H1 (cell line): ENCODE data around the gene TLR7. TPM values are rescaled to one million over a fixed set of nuclear protein-coding genes. Genes with fewer than 3 reads are reported as not detected.

Source experiments
- CTCF ChIA-PET: fragments of 300-600 bp; sonication (Branson Sonifier 250); formaldehyde crosslinking; loops from one replicate; lab custom pipeline; 2021; ENCODE audit not compliant: partially characterized antibody; lab: Charles Lee
- POLR2A ChIA-PET: fragments of 300-600 bp; sonication (Branson Sonifier 250); formaldehyde crosslinking; loops from one replicate; lab custom pipeline; 2021; ENCODE audit warnings: inconsistent platforms; ENCODE audit not compliant: partially characterized antibody; lab: Charles Lee
- DNase-seq, 2 experiments: peaks; one replicate each; pipeline versions ENCODE4 v3.0.0 to v3.0.0-alpha.2; 2010 to 2022; ENCODE audit warnings: low spot score in 2 of 2, low read depth in 1 of 2, mixed read lengths in 1 of 2
- FAIRE-seq: peaks from 2 replicates; lab custom pipeline; 2011; peaks lifted over from hg19 to GRCh38; lab: Jason Lieb, UNC
- H2AFZ ChIP-seq: 2 replicates; pipeline ENCODE4 v1.8.1; 2012; ENCODE audit warnings: low read length, inconsistent platforms
- H2AK5ac ChIP-seq: 2 replicates; pipeline ENCODE4 v1.6.1; 2013; ENCODE audit warnings: low read depth, low read length
- H2BK120ac ChIP-seq: replicated peaks from 2 replicates; pipeline ENCODE3; 2013; ENCODE audit warnings: low read depth, low read length, inconsistent platforms
- H2BK12ac ChIP-seq: 2 replicates; pipeline ENCODE4 v1.6.1; 2013; ENCODE audit warnings: low read depth, low read length
- H2BK15ac ChIP-seq: 2 replicates; pipeline ENCODE4 v1.6.1; 2013; ENCODE audit warnings: low read length
- H2BK20ac ChIP-seq: 2 replicates; pipeline ENCODE4 v1.6.1; 2013; ENCODE audit warnings: low read length
- H2BK5ac ChIP-seq: 2 replicates; pipeline ENCODE4 v1.6.1; 2013; ENCODE audit warnings: low read depth, low read length
- H3K14ac ChIP-seq: 2 replicates; pipeline ENCODE4 v1.6.1; 2013; ENCODE audit warnings: inconsistent platforms; ENCODE audit not compliant: insufficient read length
- H3K18ac ChIP-seq: 2 replicates; pipeline ENCODE4 v1.6.1; 2013; ENCODE audit warnings: low read length; ENCODE audit errors: extremely low read depth
- H3K23ac ChIP-seq: 2 replicates; pipeline ENCODE4 v1.6.1; 2013; ENCODE audit warnings: inconsistent platforms; ENCODE audit not compliant: insufficient read length
- H3K23me2 ChIP-seq: 2 replicates; pipeline ENCODE4 v1.6.1; 2013; ENCODE audit warnings: low read depth, low read length
- H3K27ac ChIP-seq: 2 replicates; pipeline ENCODE4 v1.6.1; 2011; ENCODE audit warnings: low read depth, low read length, inconsistent platforms
- H3K27me3 ChIP-seq, 4 experiments: replicated peaks in 1 of 4; 1 replicate in 1 of 4; 2 replicates in 3 of 4; pipeline versions ENCODE4 v1.6.1 to v1.8.1; 2011 to 2013; ENCODE audit warnings: low read length in 3 of 4, mild to moderate bottlenecking in 3 of 4, inconsistent platforms in 2 of 4, mixed read lengths in 2 of 4, moderate library complexity in 1 of 4; ENCODE audit not compliant: control insufficient read depth in 3 of 4, insufficient read depth in 3 of 4; ENCODE audit errors: extremely low read depth in 1 of 4
- H3K36me3 ChIP-seq, 4 experiments: 2 replicates each; pipeline versions ENCODE4 v1.6.1 to v1.8.1; 2011 to 2013; ENCODE audit warnings: mild to moderate bottlenecking in 4 of 4, low read length in 3 of 4, moderate library complexity in 2 of 4, control low read depth in 1 of 4, inconsistent platforms in 1 of 4; ENCODE audit not compliant: insufficient read depth in 4 of 4, control insufficient read depth in 2 of 4
- H3K4ac ChIP-seq: replicated peaks from 2 replicates; pipeline ENCODE3; 2013; ENCODE audit warnings: low read length, low read depth, mixed read lengths, inconsistent platforms; ENCODE audit not compliant: insufficient read length
- H3K4me1 ChIP-seq, 4 experiments: replicated peaks in 1 of 4; 1 replicate in 1 of 4; 2 replicates in 3 of 4; pipeline versions ENCODE4 v1.6.1 to v1.8.1; 2011 to 2013; ENCODE audit warnings: low read length in 3 of 4, inconsistent platforms in 2 of 4, mixed read lengths in 1 of 4; ENCODE audit not compliant: insufficient read depth in 4 of 4, control insufficient read depth in 3 of 4
- H3K4me2 ChIP-seq, 2 experiments: 2 replicates each; pipeline versions ENCODE4 v1.6.1 to v1.8.1; 2011 to 2013; ENCODE audit warnings: low read depth in 2 of 2, low read length in 2 of 2, control low read depth in 1 of 2, inconsistent platforms in 1 of 2, mild to moderate bottlenecking in 1 of 2; ENCODE audit not compliant: insufficient read depth in 1 of 2
- H3K4me3 ChIP-seq, 4 experiments: fragments of 200-600, 300-600 bp in 1 of 4; sonication (generic), shearing (Covaris generic), sonication (Bioruptor Twin) in 1 of 4; 2 replicates each; pipeline versions ENCODE4 v1.5.1 to v1.8.1; 2011 to 2016; ENCODE audit warnings: low read length in 4 of 4, low read depth in 3 of 4, control low read depth in 2 of 4, inconsistent platforms in 2 of 4, mild to moderate bottlenecking in 2 of 4, mixed read lengths in 1 of 4, moderate library complexity in 1 of 4; ENCODE audit not compliant: insufficient read depth in 2 of 4; ENCODE audit errors: extremely low read depth in 1 of 4
- H3K56ac ChIP-seq: replicated peaks from 2 replicates; pipeline ENCODE3; 2013; ENCODE audit warnings: low read depth, mild to moderate bottlenecking, mixed read lengths, low read length, inconsistent platforms; ENCODE audit not compliant: insufficient read length
- H3K79me1 ChIP-seq: 2 replicates; pipeline ENCODE4 v1.6.1; 2013; ENCODE audit warnings: low read depth, low read length, control low read depth
- H3K79me2 ChIP-seq, 2 experiments: 2 replicates each; pipeline versions ENCODE4 v1.6.1 to v1.8.1; 2012 to 2013; ENCODE audit warnings: low read length in 2 of 2, mild to moderate bottlenecking in 2 of 2, inconsistent platforms in 1 of 2; ENCODE audit not compliant: insufficient read depth in 2 of 2, control insufficient read depth in 1 of 2
- H3K9ac ChIP-seq, 4 experiments: replicated peaks in 1 of 4; 1 replicate in 1 of 4; 2 replicates in 3 of 4; pipeline versions ENCODE4 v1.6.1 to v1.8.1; 2011 to 2013; ENCODE audit warnings: low read depth in 3 of 4, low read length in 3 of 4, control low read depth in 2 of 4, mild to moderate bottlenecking in 2 of 4, moderate library complexity in 2 of 4, inconsistent platforms in 1 of 4; ENCODE audit errors: extremely low read depth in 1 of 4
- H3K9me3 ChIP-seq, 2 experiments: 2 replicates each; pipeline versions ENCODE4 v1.6.1 to v1.8.1; 2012 to 2013; ENCODE audit warnings: mild to moderate bottlenecking in 2 of 2, moderate library complexity in 2 of 2, control low read depth in 1 of 2, inconsistent platforms in 1 of 2, low read depth in 1 of 2, low read length in 1 of 2, mixed read lengths in 1 of 2; ENCODE audit not compliant: insufficient read depth in 2 of 2
- H4K20me1 ChIP-seq, 2 experiments: replicated peaks in 1 of 2; 2 replicates each; pipeline versions ENCODE3 to v1.8.1; 2011 to 2013; ENCODE audit warnings: inconsistent platforms in 2 of 2, low read length in 2 of 2, mild to moderate bottlenecking in 1 of 2; ENCODE audit not compliant: insufficient read depth in 2 of 2, control insufficient read depth in 1 of 2
- H4K5ac ChIP-seq: 2 replicates; pipeline ENCODE4 v1.6.1; 2013; ENCODE audit warnings: low read length, low read depth, mixed read lengths, inconsistent platforms; ENCODE audit not compliant: insufficient read length
- H4K8ac ChIP-seq: 2 replicates; pipeline ENCODE4 v1.8.0; 2013; ENCODE audit warnings: mild to moderate bottlenecking, moderate library complexity, low read length, inconsistent platforms; ENCODE audit not compliant: insufficient read depth; ENCODE audit errors: extremely low read depth
- H4K91ac ChIP-seq: replicated peaks from 2 replicates; pipeline ENCODE3; 2013; ENCODE audit warnings: low read length, mixed read lengths, inconsistent platforms; ENCODE audit not compliant: insufficient read length
- BACH1 ChIP-seq: IDR thresholded peaks from 2 replicates; pipeline ENCODE4 v1.6.1; 2012; ENCODE audit warnings: low read length, improper control_type of control experiment
- BCL11A ChIP-seq, 2 experiments: IDR thresholded peaks; one replicate each; pipeline ENCODE4 v1.6.1; 2011; ENCODE audit warnings: low read depth in 2 of 2, low read length in 2 of 2, mild to moderate bottlenecking in 2 of 2
- CEBPB ChIP-seq: IDR thresholded peaks from 2 replicates; pipeline ENCODE4 v1.6.1; 2012; ENCODE audit warnings: low read depth, low read length
- CREB1 ChIP-seq: IDR thresholded peaks from 2 replicates; pipeline ENCODE4 v1.6.1; 2012; ENCODE audit warnings: inconsistent platforms
- CTBP2 ChIP-seq: IDR thresholded peaks from 2 replicates; pipeline ENCODE4 v1.7.0; 2011; ENCODE audit warnings: borderline replicate concordance, mild to moderate bottlenecking, moderate library complexity, mixed read lengths, low read length; ENCODE audit not compliant: insufficient read depth, insufficient read length
- FOSL1 ChIP-seq: IDR thresholded peaks from 2 replicates; pipeline ENCODE4 v1.6.1; 2011; ENCODE audit warnings: mild to moderate bottlenecking, low read depth, low read length, moderate library complexity; ENCODE audit not compliant: insufficient read depth
- HDAC6 ChIP-seq: IDR thresholded peaks from one replicate; pipeline ENCODE4 v1.7.1; 2012; ENCODE audit warnings: low read depth, mild to moderate bottlenecking, inconsistent platforms, low read length, moderate library complexity
- NANOG ChIP-seq: IDR thresholded peaks from 2 replicates; pipeline ENCODE4 v1.6.1; 2011; ENCODE audit warnings: low read length, low read depth, mild to moderate bottlenecking, inconsistent platforms; ENCODE audit not compliant: insufficient read depth, poor library complexity, severe bottlenecking
- SIRT6 ChIP-seq: IDR thresholded peaks from one replicate; pipeline ENCODE4 v1.7.1; 2012; ENCODE audit warnings: low read length, inconsistent platforms
- SP2 ChIP-seq: IDR thresholded peaks from 2 replicates; pipeline ENCODE4 v1.6.1; 2012; ENCODE audit warnings: mild to moderate bottlenecking, low read length, inconsistent platforms
- SP4 ChIP-seq: IDR thresholded peaks from 2 replicates; pipeline ENCODE4 v1.6.1; 2012; ENCODE audit warnings: low read length, inconsistent platforms
- WGBS, 2 experiments: shearing (Covaris generic) in 1 of 2; methylation state at CpG; one replicate each; pipeline versions ENCODE4 v1.1.6 to v1.1.7; 2013 to 2015; ENCODE audit warnings: low lambda C conversion rate in 2 of 2, mixed read lengths in 2 of 2, inconsistent platforms in 1 of 2, low coverage in 1 of 2, missing lambda C conversion rate in 1 of 2; ENCODE audit not compliant: insufficient replicate concordance in 2 of 2, insufficient coverage in 1 of 2, insufficient read length in 1 of 2; ENCODE audit errors: extremely low coverage in 1 of 2, missing lambda C conversion rate in 1 of 2; 5-methylcytosine and 5-hydroxymethylcytosine counted together
- polyA plus RNA-seq, 7 experiments: library from polyadenylated mRNA; depleted of rRNA in 3 of 7; stranded (reverse) in 5 of 7; unstranded in 2 of 7; fragments of >200 nt in 5 of 7; fragments of 200-250 nt in 2 of 7; gene quantifications; 1 replicate in 5 of 7; 2 replicates in 1 of 7; 4 replicates in 1 of 7; pipeline versions ENCODE4 v1.2.1 to v1.2.3, GENCODE V29; 2011 to 2013; ENCODE audit warnings: missing spikeins in 2 of 7, mixed read lengths in 2 of 7
- total RNA-seq: library from RNA; stranded (reverse); fragmentation: NEBNext Ultra II Directional; extraction: Animal tissue kit (Norgen Biotek cat#: 25700); gene quantifications from 2 replicates; pipeline ENCODE4 v1.2.1, GENCODE V29; 2021
- TF ChIP-seq, protein P1 (sequence below): IDR thresholded peaks from 2 replicates; pipeline ENCODE4 v1.6.1; 2012; ENCODE audit warnings: inconsistent platforms
- TF ChIP-seq, protein P2 (sequence below): IDR thresholded peaks from 2 replicates; pipeline ENCODE4 v1.6.1; 2012; ENCODE audit warnings: inconsistent platforms
- TF ChIP-seq, protein P3 (sequence below): IDR thresholded peaks from 2 replicates; pipeline ENCODE4 v1.6.1; 2011; ENCODE audit warnings: low read depth, mild to moderate bottlenecking, low read length; ENCODE audit not compliant: insufficient read depth

TLR7 gene
- total and polyA plus RNA-seq, 2 of the 8 experiments (the other 6 are each of a cell fraction or from before 2014, with no cell fraction given): 0.02 TPM; not detected in 1

DNA sequence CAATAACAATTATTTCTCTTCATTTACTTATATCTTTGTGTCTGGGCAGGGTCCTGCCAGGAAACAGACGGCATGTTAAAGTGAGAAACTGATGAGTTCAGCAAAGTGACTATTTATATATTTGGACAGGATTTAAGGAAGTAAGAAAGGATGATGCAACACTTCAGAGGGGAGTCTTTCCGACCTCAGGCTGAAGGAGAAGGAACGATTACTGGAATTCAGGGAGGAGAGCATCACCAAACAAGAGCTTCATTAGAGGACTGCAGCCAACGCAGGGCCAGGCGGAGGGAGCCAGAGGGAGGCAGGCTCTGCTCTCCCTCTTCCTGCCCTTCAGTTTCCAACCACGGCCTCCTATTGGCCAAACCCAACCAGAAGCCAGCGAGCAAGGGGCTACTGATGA, 1.5 kb upstream of the TLR7 start:
- Histone ChIP-seq H3K36me3 (no peaks in the 10 kb centered on the region), H2BK5ac (no peak overlapping the region), H3K79me2 (no peaks in the 10 kb centered on the region), H2BK15ac (no peak overlapping the region), H3K18ac (no peak overlapping the region), H3K23me2 (no peaks in the 10 kb centered on the region), H3K23ac (no peak overlapping the region), H2AK5ac (no peak overlapping the region), H4K20me1 (no peaks in the 10 kb centered on the region), H3K14ac (no peak overlapping the region), H3K27ac (no peak overlapping the region), H2BK20ac (no peak overlapping the region), H4K91ac (no peak overlapping the region), H2AFZ (no peak overlapping the region), H2BK120ac (no peak overlapping the region), H3K4me1 (no peaks in the 10 kb centered on the region), H3K4me2 (no peak overlapping the region), H3K9me3 (peaks cover 0 to 9% of the 10 kb centered on the region in 2 experiments; a peak in 1 of 4 replicates), H3K9ac (no peak overlapping the region), H4K8ac (no peak overlapping the region), H3K27me3 (no peaks in the 10 kb centered on the region), H2BK12ac (no peak overlapping the region), H3K79me1 (no peaks in the 10 kb centered on the region), H3K4me3 (no peak overlapping the region), H3K56ac (no peak overlapping the region), H4K5ac (no peak overlapping the region), H3K4ac (no peak overlapping the region)
- FAIRE-seq (no peak), DNase-seq (no peak)
- ChIA-PET CTCF (interaction anchor here (0.6 kb wide), 1 partner anchor 11 kb away, joined by 3 read pairs; no protein-coding TSS in a partner anchor), POLR2A (no interaction called here)
- 84% methylated on average over 7 of the region's 7 CpGs; no CpG with 5 or more reads in 1 of the 2 experiments for WGBS, 2 experiments
- TF ChIP-seq SP2 (no peak), CREB1 (no peak), HDAC6 (no peak), BCL11A (IDR thresholded peaks at IDR 0.05; ENCODE audit: low read depth in 2 of 2, low read length in 2 of 2) (no peak), CTBP2 (no peak), CEBPB (no peak), BACH1 (no peak), FOSL1 (no peak), SP4 (no peak), NANOG (no peak), SIRT6 (no peak)
- TF ChIP-seq, protein P1, sequence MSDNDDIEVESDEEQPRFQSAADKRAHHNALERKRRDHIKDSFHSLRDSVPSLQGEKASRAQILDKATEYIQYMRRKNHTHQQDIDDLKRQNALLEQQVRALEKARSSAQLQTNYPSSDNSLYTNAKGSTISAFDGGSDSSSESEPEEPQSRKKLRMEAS: no peak
- TF ChIP-seq, protein P2, sequence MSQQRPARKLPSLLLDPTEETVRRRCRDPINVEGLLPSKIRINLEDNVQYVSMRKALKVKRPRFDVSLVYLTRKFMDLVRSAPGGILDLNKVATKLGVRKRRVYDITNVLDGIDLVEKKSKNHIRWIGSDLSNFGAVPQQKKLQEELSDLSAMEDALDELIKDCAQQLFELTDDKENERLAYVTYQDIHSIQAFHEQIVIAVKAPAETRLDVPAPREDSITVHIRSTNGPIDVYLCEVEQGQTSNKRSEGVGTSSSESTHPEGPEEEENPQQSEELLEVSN: no peak
- TF ChIP-seq, protein P3, sequence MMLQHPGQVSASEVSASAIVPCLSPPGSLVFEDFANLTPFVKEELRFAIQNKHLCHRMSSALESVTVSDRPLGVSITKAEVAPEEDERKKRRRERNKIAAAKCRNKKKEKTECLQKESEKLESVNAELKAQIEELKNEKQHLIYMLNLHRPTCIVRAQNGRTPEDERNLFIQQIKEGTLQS: no peak
